Body of pancreas (tissue), 4 donors: ENCODE results near the gene ATXN10. TPM values are rescaled to one million over a fixed set of nuclear protein-coding genes. Genes with fewer than 3 reads are reported as not detected.

Experiments used
- ATAC-seq: fragments of 150-250 bp; one replicate; pipeline ENCODE4 v1.9.1; 2016
- DNase-seq, 4 donors: peaks; one replicate each; pipeline ENCODE4 v3.0.0-alpha.2; 2019
- H3K27ac ChIP-seq, 4 donors: fragments of 200-600 bp; sonication (generic); 1 replicate in 3 of 4; 2 replicates in 1 of 4; pipeline versions ENCODE4 v1.5.1 to v1.6.1; 2016 to 2019; ENCODE audit warnings: mild to moderate bottlenecking in 1 of 4, mixed read lengths in 1 of 4, moderate library complexity in 1 of 4
- H3K27me3 ChIP-seq, 2 donors: fragments of 200-600 bp; sonication (generic); one replicate each; pipeline ENCODE4 v1.6.0; 2016; ENCODE audit warnings: mild to moderate bottlenecking in 1 of 2
- H3K36me3 ChIP-seq, 2 donors: fragments of 200-600 bp; sonication (generic); replicated peaks in 1 of 2; 2 replicates each; pipeline ENCODE4 v1.5.1; 2016; ENCODE audit warnings: low read depth in 2 of 2; ENCODE audit not compliant: insufficient read depth in 1 of 2
- H3K4me1 ChIP-seq: fragments of 200-600 bp; sonication (generic); one replicate; pipeline ENCODE4 v1.6.0; 2016
- H3K4me3 ChIP-seq, 2 donors: fragments of 200-600 bp; sonication (generic); 1 replicate in 1 of 2; 2 replicates in 1 of 2; pipeline ENCODE4 v1.5.1; 2016 to 2019
- H3K9me3 ChIP-seq, 3 donors: fragments of 200-600 bp; sonication (generic); 1 replicate in 2 of 3; 2 replicates in 1 of 3; pipeline ENCODE4 v1.5.1; 2016
- POLR2A ChIP-seq, 3 donors: fragments of 450-650 bp; IDR thresholded peaks; one replicate each; pipeline ENCODE4 v1.6.1; 2016; ENCODE audit warnings: antibody characterized with exemption in 3 of 3, mild to moderate bottlenecking in 2 of 3
- WGBS, 2 donors: methylation state at CpG; one replicate each; pipeline ENCODE4 v1.1.5; 2017; 5-methylcytosine and 5-hydroxymethylcytosine counted together
- intact Hi-C: fragments of 100-400 bp; cut with DNase I; formaldehyde crosslinking; loops from one replicate; pipeline ENCODE4 v1.15.1; 2023
- total RNA-seq, 2 donors: library from RNA; depleted of rRNA; stranded (reverse); fragments of >200 nt; gene quantifications; one replicate each; pipeline ENCODE4 v1.1.0, GENCODE V29; 2016
- TF ChIP-seq, protein P1 (sequence below), 7 experiments: fragments of 450-650 bp in 4 of 7; fragments of 200-600 bp in 3 of 7; sonication (generic) in 3 of 7; IDR thresholded peaks; one replicate each; pipeline ENCODE4 v1.5.1; 2016 to 2019; ENCODE audit warnings: antibody characterized with exemption in 7 of 7

The ATXN10 gene
- total RNA-seq, 2 donors from 2014 or later = 61.6 to 69.8 TPM

DNA sequence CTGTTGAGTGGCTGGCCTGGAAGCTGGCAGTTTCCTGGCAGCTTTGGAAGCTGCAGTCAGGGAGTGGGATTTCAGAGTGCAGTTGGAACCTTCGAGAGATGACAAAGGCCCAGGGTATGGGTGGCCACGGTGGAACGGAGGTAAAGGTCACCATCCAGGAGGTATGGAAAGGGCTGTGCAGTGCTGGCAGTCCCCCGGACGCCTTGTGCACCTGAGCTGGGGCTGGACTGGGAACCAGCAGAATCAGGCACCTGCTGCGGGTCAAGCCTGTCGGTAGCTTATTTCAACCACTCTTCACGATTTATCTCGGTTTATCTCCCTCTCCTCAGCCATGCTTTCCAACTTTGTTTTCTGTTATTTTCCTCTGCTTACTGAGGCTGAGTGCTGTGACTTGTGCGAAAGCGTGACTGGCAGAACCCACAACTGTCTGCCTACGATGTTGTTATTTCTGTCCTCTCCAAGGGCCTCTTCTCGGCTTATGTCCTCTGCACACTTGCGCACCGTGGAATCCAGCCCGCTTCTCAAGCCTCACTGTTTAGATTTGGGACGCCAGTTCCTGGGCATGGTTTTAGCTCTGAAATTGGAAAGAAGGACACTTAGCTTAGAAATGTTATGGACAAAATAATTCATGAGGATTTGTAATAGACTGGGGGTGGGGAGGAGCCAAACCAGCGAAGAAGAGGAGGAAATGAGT, 24.0 kb upstream of the ATXN10 start:
- H3K36me3 ChIP-seq = no peaks in the 10 kb centered on the region
- ATAC-seq = no peak
- H3K27me3 ChIP-seq = no peaks in the 10 kb centered on the region
- no peak overlapping the region for H3K27ac ChIP-seq
- no peak overlapping the region for H3K4me3 ChIP-seq
- no peak for DNase-seq
- no peaks in the 10 kb centered on the region for H3K9me3 ChIP-seq
- peaks cover 9% of the 10 kb centered on the region for H3K4me1 ChIP-seq
- intact Hi-C loops = no loop called here
- WGBS, 2 donors = 74 to 80% methylated on average over 18 of the region's 18 CpGs
- no peak for TF ChIP-seq POLR2A (IDR thresholded peaks at IDR 0.05)
- TF ChIP-seq, protein P1, sequence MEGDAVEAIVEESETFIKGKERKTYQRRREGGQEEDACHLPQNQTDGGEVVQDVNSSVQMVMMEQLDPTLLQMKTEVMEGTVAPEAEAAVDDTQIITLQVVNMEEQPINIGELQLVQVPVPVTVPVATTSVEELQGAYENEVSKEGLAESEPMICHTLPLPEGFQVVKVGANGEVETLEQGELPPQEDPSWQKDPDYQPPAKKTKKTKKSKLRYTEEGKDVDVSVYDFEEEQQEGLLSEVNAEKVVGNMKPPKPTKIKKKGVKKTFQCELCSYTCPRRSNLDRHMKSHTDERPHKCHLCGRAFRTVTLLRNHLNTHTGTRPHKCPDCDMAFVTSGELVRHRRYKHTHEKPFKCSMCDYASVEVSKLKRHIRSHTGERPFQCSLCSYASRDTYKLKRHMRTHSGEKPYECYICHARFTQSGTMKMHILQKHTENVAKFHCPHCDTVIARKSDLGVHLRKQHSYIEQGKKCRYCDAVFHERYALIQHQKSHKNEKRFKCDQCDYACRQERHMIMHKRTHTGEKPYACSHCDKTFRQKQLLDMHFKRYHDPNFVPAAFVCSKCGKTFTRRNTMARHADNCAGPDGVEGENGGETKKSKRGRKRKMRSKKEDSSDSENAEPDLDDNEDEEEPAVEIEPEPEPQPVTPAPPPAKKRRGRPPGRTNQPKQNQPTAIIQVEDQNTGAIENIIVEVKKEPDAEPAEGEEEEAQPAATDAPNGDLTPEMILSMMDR (IDR thresholded peaks at IDR 0.05) = no peak

DNA sequence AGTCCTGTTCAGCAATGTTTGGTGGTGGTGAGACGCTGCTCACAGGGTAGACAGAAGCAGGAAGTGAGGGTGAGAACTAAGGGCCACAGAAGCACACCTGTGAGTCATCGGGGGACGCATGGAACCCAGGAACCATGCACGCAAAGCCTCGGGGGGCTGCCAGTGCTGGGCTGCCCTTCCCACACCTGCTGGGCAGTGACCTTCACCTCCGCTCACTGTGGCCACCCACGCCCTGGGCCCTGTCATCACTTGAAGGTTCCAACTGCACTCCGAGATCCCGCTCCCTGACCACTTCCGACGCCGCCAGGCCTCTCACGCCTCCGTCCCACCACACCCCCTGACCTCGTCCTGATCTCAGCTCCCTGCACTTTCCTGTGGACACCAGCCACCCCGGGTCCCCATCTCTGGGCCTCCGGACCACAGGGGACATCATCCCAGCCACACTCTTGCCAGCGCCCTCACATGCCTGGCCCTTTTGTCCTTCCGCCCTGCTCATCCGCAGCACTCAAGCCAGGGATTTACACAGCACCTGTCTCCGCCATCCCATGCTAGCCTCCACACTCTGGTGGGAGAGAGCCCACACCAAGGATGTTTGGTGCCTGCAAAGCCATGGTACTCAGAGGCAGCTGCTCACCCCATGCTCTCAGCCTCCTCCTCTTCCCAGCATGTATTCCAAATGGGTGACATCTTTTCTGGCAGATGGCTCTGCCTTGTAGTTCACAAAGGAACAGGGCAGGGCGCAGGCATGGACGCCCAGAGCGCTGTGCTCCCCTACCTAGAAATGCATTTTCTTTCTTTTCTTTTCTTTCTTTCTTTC, 23.1 kb upstream of the ATXN10 start:
- no peaks in the 10 kb centered on the region for H3K9me3 ChIP-seq
- no peak for ATAC-seq
- WGBS, 2 donors = 73 to 78% methylated on average over 24 of the region's 24 CpGs
- intact Hi-C loops = no loop called here
- TF ChIP-seq, protein P1 (IDR thresholded peaks at IDR 0.05) = no peak
- TF ChIP-seq POLR2A (IDR thresholded peaks at IDR 0.05) = no peak
- peaks cover 9% of the 10 kb centered on the region for H3K4me1 ChIP-seq
- H3K36me3 ChIP-seq = no peaks in the 10 kb centered on the region
- no peaks in the 10 kb centered on the region for H3K27me3 ChIP-seq
- H3K27ac ChIP-seq = no peak overlapping the region
- DNase-seq = no peak
- H3K4me3 ChIP-seq = no peak overlapping the region

DNA sequence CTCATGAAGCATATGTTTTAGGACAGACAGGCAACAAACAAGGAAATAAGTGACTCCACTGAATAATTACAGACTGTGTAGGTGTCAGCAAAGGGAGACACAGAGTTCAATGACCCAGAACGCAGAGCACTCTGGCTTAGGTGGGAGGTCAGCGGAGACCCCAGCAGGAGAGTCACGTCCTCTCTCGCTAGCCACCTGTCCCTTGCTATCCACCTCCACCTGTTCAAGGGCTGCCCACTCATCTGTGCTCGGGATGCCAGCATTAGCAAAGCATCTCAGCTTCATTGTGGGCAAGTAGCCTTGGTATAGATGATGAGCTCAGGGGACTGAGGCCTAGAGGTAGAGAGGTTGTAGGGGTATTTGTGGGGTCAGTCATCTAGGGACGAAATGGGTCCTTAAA, 21.8 kb upstream of the ATXN10 start:
- no peaks in the 10 kb centered on the region for H3K9me3 ChIP-seq
- H3K4me1 ChIP-seq = peaks cover 9% of the 10 kb centered on the region
- H3K27me3 ChIP-seq = no peaks in the 10 kb centered on the region
- intact Hi-C loops = no loop called here
- H3K27ac ChIP-seq = no peak overlapping the region
- DNase-seq (no peak), ATAC-seq (no peak)
- H3K36me3 ChIP-seq = no peaks in the 10 kb centered on the region
- 82 to 89% methylated on average over 6 of the region's 6 CpGs for WGBS, 2 donors
- H3K4me3 ChIP-seq = no peak overlapping the region
- TF ChIP-seq POLR2A (IDR thresholded peaks at IDR 0.05) = no peak
- TF ChIP-seq, protein P1 (IDR thresholded peaks at IDR 0.05) = no peak

DNA sequence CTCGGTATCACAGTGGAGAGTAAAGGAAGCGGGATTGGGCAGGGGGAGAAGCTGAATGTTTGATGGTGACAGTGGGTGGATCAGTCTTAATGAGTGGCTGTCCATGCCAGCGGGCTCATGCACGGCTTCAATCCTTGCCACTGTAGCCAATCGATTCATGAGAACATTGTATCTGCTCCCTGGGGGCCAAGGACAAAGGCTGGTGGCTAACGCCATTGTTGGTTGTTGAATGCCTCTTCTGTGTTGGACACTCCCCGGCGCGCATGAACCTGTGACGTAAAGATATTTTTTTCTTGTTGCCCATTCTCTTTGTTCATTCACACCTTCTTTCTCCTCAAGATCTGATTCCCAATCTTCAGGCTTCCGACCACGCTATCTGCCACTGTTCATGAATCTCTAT, 20.9 kb upstream of the ATXN10 start:
- peaks cover 2% of the 10 kb centered on the region for H3K4me1 ChIP-seq
- DNase-seq = no peak
- intact Hi-C loops = no loop called here

DNA sequence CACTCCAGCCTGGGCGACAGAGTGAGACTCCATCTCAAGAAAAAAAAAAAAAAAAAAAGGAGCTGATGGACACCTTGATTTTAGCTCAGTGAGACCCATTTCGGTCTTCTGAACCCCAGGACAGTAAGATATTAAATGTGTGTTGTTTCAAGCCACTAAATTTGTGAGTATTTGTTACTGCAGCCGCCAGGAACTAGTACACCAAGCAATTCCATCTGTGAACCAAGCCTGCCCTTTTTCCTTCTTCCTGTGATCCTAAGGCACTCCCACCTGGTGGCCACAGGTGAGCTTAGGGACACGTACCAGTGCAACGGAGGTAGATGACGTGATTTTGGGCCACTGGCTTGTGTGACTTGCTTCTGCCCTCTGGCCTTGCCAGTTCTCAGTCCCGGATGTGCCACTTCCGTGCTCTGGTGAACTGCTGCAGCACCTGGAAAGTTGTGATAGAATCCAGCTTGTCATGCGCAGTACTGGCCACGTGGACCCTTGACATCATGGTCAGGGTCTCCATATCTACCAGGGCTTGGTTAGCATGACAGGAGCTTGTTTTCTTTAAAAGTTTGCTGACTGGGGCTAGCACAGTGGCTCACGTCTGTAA, 19.6 kb upstream of the ATXN10 start:
- no peaks in the 10 kb centered on the region for H3K36me3 ChIP-seq
- TF ChIP-seq, protein P1 (IDR thresholded peaks at IDR 0.05) = no peak
- no peak for TF ChIP-seq POLR2A (IDR thresholded peaks at IDR 0.05)
- DNase-seq = no peak
- WGBS, 2 donors = 85 to 88% methylated on average over 8 to 11 of the region's 11 CpGs
- H3K9me3 ChIP-seq = no peaks in the 10 kb centered on the region
- intact Hi-C loops = no loop called here
- no peaks in the 10 kb centered on the region for H3K4me1 ChIP-seq
- ATAC-seq = no peak
- H3K27me3 ChIP-seq = no peaks in the 10 kb centered on the region
- H3K4me3 ChIP-seq = no peak overlapping the region
- H3K27ac ChIP-seq = no peak overlapping the region

More for the DNA sequence above, 20.9 kb upstream of the ATXN10 start:
- no peak for ATAC-seq
- Histone ChIP-seq H3K27ac (no peak overlapping the region), H3K36me3 (no peaks in the 10 kb centered on the region), H3K9me3 (no peaks in the 10 kb centered on the region), H3K4me3 (no peak overlapping the region), H3K27me3 (no peaks in the 10 kb centered on the region)
- TF ChIP-seq POLR2A (IDR thresholded peaks at IDR 0.05) = no peak
- 89 to 95% methylated on average over 12 of the region's 12 CpGs for WGBS, 2 donors
